UCSD-AML1 (cell line): ENCODE data around the gene FICD.
A peak's percentile ranks its signal among the peaks of the same experiment; 100 is the strongest.

ENCODE experiments used
- DNase-seq: peaks from one replicate; lab custom pipeline; 2025; ENCODE audit not compliant: unreplicated experiment; lab: John Stamatoyannopoulos, UW

Gene FICD

GRCh38 chr12:108565146-108565545 is 50.1 kb downstream of the FICD start:
- no peak for DNase-seq

GRCh38 chr12:108565976-108566375 is 50.9 kb downstream of the FICD start:
- peak; percentile 59 for DNase-seq

- no peak for DNase-seq
Measured at GRCh38 chr12:108566452-108566851, 51.4 kb downstream of the FICD start.

GRCh38 chr12:108567406-108568337 is 52.6 kb downstream of the FICD start:
- no peak for DNase-seq

GRCh38 chr12:108568338-108569154 is 53.5 kb downstream of the FICD start:
- DNase-seq = no peak
